ENCODE measurements around the gene PADI2. TPM values are rescaled to one million over a fixed set of nuclear protein-coding genes. Genes with fewer than 3 reads are reported as not detected.
A peak's percentile ranks its signal among the peaks of the same experiment; 100 is the strongest.

The PADI2 gene
- polyA plus RNA-seq, 3 donors = 2.3 to 2.6 (median 2.6) TPM

DNA sequence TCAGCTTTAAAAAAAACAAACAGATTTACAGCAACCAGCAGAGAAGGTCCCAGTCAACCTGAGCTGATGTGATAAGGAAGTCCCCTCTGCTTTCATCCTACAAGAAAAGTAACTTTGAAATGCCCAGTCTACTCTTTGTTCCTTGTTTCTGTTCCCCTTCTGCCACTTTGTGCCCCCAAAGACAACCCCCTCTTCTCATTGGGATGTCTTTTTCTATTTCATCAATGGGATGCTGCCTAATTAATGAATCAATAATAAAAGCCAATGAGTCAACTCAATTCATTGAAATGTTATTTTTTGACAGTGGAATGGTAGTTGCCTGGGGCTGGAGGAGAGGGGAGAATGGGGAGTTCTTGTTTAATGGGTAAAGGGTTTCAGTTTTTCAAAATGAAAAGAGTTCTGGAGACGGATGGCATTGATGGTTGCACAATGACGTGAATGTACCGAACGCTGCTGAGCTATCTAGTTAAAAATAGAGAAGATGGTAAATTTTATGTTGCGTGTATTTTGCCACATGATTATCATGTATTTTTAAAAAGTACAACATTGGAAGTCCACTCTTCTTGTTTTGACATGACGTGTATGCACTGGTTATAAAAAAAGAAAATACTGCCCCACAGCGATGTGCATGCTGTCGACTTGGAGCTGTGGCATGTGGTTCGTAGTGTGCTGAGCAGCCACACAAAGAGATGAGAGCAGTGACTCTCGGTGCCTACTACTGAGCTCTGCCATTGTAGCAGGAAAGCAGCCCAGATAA lies 22.4 kb upstream of the PADI2 start:
- DNase-seq = no peak

DNA sequence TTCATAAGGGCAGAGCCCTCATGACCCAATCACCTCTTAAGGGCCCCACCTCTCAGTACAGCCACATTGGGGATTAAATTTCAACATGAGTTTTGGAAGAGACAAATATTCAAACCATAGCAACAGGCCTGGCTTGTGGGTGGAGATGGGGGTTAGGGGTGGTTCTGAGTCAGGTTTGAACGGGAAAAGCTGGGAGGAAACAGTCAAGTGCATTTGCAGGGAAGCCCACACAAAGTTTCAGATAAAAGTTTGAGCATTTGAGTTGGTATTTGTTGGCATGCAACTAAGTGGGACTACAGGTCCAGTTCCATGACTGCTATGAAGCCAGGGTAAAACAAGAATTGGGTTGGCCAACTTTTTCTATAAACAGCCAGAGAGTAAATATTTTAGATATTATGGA lies 21.0 kb upstream of the PADI2 start:
- no peak for DNase-seq

GRCh38 chr1:17139637-17140036 lies 20.4 kb upstream of the PADI2 start:
- no peak for DNase-seq

DNA sequence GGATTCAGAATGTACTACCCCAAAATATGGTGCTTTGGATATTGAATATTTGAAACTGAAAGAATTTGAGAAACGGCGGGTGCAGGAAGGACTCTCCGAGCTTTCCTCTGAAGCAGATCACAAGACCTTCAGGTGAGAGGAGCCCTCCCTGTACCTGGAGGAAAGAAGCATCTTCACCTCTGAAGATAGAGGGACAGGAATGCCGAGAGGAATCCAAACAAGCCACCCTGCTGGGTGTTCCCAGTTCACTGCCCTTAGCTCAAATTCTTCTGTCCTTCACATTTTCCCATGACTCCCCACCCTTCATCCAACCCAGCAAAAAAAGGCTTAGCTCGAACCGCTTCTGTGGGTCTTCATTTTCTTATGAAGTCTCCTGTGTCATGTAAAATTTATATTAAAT lies 18.2 kb upstream of the PADI2 start:
- DNase-seq = no peak

DNA sequence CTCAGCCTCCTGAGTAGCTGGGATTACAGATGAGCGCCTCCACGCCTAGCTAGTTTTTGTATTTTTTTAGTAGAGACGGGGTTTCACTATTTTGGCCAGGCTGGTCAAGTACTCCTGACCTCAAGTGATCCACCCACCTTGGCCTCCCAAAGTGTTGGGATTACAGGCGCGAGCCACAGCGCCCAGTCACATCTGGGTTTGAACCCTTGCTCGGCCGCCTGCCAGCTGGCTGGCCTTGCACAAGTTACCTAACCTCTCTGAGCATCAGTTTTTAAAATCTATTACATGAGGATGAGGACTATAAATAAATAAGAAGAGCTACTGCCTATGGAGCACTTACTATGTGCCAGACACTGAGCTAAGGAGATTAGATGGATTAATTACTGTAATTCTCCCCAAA lies 17.7 kb upstream of the PADI2 start:
- no peak for DNase-seq

DNA sequence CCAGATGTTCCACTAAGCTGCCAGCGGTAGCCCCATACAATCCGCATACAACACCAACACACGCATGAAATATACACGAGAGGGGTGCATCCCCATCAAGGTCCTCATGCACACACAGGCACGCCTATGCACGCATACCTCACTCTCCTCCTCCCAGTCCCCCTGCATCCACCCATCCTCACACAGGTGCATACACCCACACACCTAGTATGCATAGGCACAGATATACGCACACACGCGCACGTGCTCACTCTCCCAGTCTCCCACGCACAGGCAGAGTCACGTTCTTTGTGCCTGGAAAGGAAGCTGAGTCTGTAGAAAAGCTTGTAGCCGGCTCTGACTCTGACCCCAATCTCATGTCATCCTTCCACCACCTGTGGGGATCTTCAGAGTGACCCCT lies 16.9 kb upstream of the PADI2 start:
- no peak for DNase-seq

GRCh38 chr1:17135530-17135929 lies 16.3 kb upstream of the PADI2 start:
- DNase-seq = no peak

GRCh38 chr1:17134724-17135123 lies 15.5 kb upstream of the PADI2 start:
- DNase-seq = no peak

DNA sequence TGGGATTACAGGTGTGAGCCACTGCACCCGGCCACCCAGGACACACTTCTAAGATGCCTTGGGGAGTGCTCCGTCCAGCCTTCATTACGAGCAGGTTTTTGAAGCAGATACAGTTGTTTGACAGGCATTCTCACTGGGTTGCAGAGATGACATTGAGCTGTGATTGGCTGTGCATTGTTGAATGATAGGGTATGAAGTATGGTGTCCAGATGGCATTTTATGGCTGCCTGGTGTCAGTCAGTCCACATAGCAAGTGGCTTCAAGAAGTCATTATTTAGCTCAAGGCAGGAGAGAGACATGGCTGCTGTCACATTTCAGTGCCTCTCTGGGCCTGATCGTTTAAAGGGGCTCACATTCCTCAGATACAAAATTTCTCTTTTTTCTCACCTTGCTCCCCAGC lies 14.8 kb upstream of the PADI2 start:
- no peak for DNase-seq

DNA sequence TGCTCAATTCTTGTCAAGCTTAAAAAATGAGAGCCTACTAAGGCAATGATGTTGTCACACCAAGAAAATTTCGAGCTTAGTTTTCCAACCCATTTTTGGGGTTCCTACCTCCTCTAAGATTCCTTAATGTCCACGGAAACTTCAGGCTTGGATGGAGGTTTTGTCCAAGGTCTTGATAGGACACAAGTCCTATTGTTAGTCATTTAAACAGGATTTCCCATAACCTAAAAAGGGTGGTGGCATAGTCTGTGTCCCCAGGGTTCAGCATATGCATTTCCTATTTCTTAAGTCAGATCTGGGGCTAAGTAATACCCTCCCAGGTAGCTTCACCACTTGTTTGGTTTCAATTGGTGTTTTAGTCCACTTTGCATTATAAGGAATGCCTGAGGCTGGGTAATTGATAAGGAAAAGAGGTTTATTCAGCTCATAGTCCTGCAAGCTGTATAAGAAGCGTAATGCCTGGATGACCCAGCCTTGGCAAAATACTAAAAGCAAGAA lies 10.9 kb upstream of the PADI2 start:
- DNase-seq = no peak

DNA sequence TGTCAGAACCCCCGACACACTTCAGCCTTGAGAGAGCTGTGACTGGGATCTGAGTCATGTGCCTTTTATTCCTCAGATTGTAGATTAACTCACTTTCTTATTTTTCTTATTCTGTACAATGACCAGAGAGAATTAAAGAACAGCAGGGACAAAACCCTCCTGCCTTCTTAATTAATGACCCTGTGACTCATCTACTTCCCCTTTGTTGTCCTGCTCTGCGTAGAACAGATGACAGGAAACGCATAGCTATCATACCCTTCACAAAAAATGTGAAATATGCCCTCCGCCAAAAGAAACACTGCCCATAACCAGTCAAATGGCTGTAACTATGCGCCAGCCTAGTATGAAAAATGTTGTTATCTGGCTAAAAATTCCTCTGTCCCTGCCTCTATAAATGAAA lies 9.1 kb upstream of the PADI2 start:
- DNase-seq = peak; percentile 27

- peak; percentile 73 for DNase-seq
Observed at GRCh38 chr1:17125756-17126237, 6.5 kb upstream of the PADI2 start.

GRCh38 chr1:17123196-17124045 lies 4.2 kb upstream of the PADI2 start:
- DNase-seq = no peak

DNA sequence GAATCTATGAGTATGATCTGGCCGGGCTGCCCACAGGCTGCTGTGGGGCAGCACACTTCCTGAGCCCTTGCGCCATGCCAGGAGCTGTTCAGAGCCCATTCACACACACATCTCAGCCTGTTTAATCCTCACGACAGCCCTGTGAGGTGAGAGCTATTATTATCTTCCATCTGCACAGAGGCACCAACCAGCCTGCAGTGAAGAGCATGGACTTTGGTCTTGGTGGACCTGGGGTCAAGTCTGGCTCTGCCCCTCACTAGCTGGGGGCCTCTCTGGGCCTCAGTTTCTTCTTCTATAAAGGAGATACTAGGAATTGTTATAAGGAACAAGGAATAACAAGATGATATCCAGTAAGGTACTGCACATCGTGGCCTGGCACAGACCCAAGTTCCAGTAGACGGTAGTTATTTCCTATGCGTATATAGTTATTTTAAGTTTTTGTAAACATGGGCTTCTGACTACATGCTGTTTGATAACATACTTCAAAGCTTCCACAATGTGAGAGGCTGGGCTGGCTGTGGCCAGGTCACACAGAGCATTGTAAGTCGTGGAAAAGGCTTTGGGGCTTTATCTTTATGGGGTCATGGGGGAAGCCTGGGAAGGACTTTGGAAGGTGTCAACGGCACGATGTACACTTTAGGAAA lies 3.4 kb upstream of the PADI2 start:
- no peak for DNase-seq

DNA sequence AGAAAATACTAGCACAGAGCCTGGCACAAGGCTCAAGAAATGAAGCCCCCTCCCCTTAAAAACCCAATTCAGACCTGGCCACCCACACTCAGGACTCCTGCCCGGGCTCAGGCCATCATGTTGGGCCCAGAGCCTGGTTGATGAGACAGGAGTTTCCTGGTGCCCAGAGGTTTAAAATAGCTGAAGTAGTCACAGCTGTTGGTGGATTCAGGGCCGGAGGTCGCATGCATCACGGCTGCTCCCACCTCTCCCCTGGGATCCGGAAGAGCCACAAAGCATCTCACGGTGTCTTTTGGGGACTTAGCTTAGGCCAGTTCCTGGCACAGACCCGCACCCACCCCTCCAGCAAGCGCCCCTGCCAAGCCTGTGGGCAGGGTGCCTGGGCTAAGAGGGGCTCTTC lies 2.6 kb upstream of the PADI2 start:
- no peak for DNase-seq

DNA sequence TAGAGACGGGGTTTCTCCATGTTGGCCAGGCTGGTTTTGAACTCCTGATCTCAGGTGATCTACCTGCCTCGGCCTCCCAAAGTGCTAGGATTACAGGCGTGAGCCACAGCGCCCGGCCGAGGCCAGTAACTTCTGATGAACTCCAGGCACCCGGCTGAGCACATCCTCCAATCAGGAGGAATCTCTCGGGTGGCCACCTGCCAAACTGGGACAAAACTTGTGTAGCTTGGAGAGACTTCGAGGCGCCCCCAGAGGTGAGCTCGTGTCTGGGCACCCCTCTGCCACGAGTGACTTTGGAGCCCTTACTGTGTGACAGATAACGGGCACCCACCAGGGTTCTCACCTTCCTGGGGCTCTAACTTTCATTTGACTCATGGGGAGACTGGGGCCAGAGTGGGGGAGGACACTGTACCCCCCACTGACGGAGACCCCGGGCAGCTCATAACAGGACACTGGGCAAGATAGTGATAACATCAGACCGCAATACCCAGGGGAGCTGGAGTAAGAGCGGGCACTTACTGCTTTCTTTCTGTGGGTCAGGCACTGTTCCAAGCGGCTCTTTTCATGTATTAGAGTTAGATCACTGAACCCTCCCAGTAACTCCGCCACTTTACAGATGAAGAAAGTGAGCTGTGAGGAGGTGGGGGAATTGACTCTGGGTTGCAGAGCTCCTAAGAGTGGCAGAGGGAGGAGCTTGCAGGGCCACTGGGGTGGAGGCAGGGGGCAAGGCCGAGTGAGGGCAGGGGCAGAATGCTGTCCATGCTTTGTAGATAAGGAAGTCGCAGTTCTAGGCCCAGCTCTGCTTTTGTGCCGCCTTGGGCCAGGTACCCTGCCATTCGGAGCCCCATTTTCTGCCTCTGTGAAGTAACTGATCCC lies 1.9 kb upstream of the PADI2 start:
- DNase-seq = no peak

DNA sequence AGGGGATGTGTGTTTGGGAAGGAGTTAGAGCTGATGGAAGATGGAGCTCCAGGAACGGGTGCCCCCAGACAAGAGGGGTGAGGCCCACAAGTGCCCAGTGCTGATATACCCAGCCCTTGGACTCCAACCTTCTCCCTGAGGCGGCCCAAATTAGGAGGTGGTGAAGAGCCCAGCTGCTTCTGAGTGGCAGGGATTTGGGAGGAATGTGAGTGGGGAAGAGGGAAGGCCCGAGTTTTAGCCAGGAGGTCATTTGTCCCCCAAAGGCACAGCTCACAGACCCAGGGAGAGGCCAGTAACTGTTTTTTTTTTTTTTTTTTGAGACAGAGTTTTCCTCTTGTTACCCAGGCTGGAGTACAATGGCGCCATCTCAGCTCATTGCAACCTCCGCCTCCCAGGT lies 1.2 kb upstream of the PADI2 start:
- DNase-seq = no peak

- DNase-seq = no peak
Observed at GRCh38 chr1:17119773-17120480, 676 bp upstream of the PADI2 start.

DNA sequence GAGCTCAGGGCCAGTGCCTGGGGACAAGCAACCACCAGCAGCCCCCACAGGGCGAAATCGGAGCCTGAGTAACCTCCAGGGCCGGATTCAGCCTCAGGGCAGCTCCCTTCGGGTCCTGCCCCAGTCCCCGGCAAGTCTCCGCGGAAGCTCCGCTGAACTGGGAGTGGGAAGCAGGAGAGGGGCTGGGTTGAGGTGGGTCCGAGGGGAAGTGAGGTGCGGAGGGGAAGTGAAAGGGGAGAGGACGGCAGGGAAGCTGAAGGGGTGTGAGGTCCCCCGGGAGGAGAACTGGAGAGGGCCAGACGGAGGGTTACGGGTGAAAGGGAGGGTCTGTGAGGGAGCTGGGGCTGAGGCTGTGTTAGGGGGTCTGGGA lies 560 bp downstream of the PADI2 start:
- DNase-seq = no peak

DNA sequence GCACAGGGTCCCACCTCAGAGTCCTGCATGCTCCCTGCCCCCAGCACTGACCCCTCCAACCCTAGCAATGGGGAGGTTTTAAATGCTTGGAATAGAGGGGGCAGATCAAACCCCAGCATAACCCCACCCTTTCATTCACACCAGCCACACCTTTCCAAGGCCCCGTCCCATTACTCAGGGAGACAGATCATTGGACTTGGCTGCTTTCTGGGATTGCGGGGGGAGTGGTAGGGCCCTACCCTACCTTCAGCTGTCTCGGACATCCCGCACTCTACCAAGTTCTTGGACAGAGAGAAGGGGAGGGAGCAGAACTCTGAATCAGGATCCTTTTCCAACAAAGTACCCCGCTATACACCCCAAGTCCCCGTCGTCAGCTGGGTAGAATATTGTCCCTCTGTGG lies 983 bp downstream of the PADI2 start:
- no peak for DNase-seq
